Measurements from ENCODE around the gene ZNF865. TPM values are rescaled to one million over a fixed set of nuclear protein-coding genes. Genes with fewer than 3 reads are reported as not detected.

The ZNF865 gene
- total and polyA plus RNA-seq, 10 of the 15 experiments (the other 5 are each of a cell fraction or from before 2014, with no cell fraction given): 0.02 to 18.3 (median 0.90) TPM

DNA sequence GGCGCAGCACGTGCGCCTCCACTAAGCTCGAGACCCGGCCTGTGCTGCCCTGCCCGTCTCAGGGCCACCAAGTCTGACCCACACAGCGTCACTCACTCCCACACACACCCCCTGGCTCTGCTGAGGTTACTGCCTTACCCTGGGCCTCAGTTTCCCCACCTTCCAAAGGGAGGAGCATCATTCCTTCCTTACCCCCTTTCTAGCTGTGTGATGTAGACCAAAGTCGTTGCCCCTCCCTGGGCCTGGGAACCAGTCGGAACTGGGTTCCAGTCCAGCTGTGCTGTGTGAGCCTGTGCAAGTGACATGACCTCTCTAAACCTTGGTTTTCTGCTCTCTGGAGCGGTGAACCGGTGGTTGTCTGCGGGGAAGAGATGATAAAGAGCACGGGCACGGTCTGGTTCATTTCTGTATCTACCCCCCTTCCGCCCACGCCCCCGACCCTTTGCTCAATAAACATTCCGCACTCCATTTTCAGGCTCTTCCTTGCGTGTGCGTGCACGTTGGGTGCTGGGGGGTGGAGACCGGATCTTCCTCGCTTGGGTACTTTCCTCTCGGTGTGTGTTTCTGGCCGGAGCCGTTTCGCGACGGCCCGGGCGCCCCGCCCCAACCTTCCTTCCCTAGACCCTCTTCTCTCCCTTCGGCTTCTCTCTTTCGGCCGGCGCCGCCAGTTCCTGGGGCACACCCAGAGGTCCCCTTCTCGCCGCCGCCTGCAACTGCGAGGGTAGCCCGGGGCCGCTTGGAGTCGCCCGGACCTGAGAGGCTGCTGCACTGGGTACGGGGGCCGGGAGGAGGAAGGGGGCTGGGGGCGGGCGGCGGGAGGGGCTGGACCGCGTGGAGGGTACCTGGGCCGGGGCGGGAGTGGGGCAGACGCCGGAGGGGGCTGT lies 37.8 kb downstream of the ZNF865 start, which contains the start of gene ZNF581 (continued):
- TF ChIP-seq KAT2A (conservative IDR thresholded peaks at IDR 0.05; ENCODE audit: control insufficient read depth, low read depth, low read length) (no peak), WRNIP1 (IDR thresholded peaks at IDR 0.05; ENCODE audit: borderline replicate concordance, low read depth, low read length) (0 out of 2 replicates have a peak, but pooled peaks have one; percentile 45), SP1 (IDR thresholded peaks at IDR 0.05; ENCODE audit: low read depth, low read length) (peak; percentile 56), SIX5 (IDR thresholded peaks at IDR 0.05; ENCODE audit: low read depth, low read length, severe bottlenecking) (peak; percentile 60), NFYB (IDR thresholded peaks at IDR 0.05; ENCODE audit: insufficient read depth, low read depth, low read length) (no peak), ATF7 (IDR thresholded peaks at IDR 0.05; ENCODE audit: low read depth) (peak; percentile 45), SMAD5 (IDR thresholded peaks at IDR 0.05; ENCODE audit: low read depth) (no peak), EGR1 (IDR thresholded peaks at IDR 0.05; ENCODE audit: borderline replicate concordance in 1 of 2, low read depth in 2 of 2, low read length in 2 of 2) (peak; percentile 22 to 88), SIN3A (IDR thresholded peaks at IDR 0.05; ENCODE audit: low read depth, low read length) (peak; percentile 90), JUND (IDR thresholded peaks at IDR 0.05; ENCODE audit: low read depth, low read length) (no peak), YY1 (IDR thresholded peaks at IDR 0.05; ENCODE audit: low read depth, low read length) (peak; percentile 85), ASH2L (IDR thresholded peaks at IDR 0.05; ENCODE audit: borderline replicate concordance, low read depth) (peak; percentile 56; the same call in 1 of the 2 replicates), RAD51 (IDR thresholded peaks at IDR 0.05) (no peak), SMAD1 (IDR thresholded peaks at IDR 0.05; ENCODE audit: low read depth, partially characterized antibody) (no peak), PAX8 (IDR thresholded peaks at IDR 0.05) (no peak), LARP7 (IDR thresholded peaks at IDR 0.05) (no peak; the same call in 1 of the 2 replicates), RUNX3 (IDR thresholded peaks at IDR 0.05; ENCODE audit: low read length) (peak; percentile 54), MTA3 (IDR thresholded peaks at IDR 0.05; ENCODE audit: borderline replicate concordance, low read length) (no peak), RFX5 (IDR thresholded peaks at IDR 0.05; ENCODE audit: low read depth, low read length) (no peak), BCL11A (IDR thresholded peaks at IDR 0.05; ENCODE audit: low read depth, low read length) (0 out of 2 replicates have a peak, but pooled peaks have one; percentile 14), ZNF217 (IDR thresholded peaks at IDR 0.05) (no peak), HDGF (IDR thresholded peaks at IDR 0.05) (peak; percentile 65; the same call in 1 of the 2 replicates), SREBF1 (IDR thresholded peaks at IDR 0.05; ENCODE audit: low read length) (no peak), TAF1 (IDR thresholded peaks at IDR 0.05; ENCODE audit: borderline replicate concordance, low read depth, low read length) (peak; percentile 75; the same call in 1 of the 2 replicates)
- TF ChIP-seq, protein P1, sequence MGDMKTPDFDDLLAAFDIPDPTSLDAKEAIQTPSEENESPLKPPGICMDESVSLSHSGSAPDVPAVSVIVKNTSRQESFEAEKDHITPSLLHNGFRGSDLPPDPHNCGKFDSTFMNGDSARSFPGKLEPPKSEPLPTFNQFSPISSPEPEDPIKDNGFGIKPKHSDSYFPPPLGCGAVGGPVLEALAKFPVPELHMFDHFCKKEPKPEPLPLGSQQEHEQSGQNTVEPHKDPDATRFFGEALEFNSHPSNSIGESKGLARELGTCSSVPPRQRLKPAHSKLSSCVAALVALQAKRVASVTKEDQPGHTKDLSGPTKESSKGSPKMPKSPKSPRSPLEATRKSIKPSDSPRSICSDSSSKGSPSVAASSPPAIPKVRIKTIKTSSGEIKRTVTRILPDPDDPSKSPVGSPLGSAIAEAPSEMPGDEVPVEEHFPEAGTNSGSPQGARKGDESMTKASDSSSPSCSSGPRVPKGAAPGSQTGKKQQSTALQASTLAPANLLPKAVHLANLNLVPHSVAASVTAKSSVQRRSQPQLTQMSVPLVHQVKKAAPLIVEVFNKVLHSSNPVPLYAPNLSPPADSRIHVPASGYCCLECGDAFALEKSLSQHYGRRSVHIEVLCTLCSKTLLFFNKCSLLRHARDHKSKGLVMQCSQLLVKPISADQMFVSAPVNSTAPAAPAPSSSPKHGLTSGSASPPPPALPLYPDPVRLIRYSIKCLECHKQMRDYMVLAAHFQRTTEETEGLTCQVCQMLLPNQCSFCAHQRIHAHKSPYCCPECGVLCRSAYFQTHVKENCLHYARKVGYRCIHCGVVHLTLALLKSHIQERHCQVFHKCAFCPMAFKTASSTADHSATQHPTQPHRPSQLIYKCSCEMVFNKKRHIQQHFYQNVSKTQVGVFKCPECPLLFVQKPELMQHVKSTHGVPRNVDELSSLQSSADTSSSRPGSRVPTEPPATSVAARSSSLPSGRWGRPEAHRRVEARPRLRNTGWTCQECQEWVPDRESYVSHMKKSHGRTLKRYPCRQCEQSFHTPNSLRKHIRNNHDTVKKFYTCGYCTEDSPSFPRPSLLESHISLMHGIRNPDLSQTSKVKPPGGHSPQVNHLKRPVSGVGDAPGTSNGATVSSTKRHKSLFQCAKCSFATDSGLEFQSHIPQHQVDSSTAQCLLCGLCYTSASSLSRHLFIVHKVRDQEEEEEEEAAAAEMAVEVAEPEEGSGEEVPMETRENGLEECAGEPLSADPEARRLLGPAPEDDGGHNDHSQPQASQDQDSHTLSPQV (IDR thresholded peaks at IDR 0.05): no peak
- TF ChIP-seq, protein P2, sequence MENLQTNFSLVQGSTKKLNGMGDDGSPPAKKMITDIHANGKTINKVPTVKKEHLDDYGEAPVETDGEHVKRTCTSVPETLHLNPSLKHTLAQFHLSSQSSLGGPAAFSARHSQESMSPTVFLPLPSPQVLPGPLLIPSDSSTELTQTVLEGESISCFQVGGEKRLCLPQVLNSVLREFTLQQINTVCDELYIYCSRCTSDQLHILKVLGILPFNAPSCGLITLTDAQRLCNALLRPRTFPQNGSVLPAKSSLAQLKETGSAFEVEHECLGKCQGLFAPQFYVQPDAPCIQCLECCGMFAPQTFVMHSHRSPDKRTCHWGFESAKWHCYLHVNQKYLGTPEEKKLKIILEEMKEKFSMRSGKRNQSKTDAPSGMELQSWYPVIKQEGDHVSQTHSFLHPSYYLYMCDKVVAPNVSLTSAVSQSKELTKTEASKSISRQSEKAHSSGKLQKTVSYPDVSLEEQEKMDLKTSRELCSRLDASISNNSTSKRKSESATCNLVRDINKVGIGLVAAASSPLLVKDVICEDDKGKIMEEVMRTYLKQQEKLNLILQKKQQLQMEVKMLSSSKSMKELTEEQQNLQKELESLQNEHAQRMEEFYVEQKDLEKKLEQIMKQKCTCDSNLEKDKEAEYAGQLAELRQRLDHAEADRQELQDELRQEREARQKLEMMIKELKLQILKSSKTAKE (IDR thresholded peaks at IDR 0.05; ENCODE audit: low read depth, poor library complexity, severe bottlenecking): peak; percentile 62
